ENCODE measurements around the gene JUN.

JUN gene

DNA sequence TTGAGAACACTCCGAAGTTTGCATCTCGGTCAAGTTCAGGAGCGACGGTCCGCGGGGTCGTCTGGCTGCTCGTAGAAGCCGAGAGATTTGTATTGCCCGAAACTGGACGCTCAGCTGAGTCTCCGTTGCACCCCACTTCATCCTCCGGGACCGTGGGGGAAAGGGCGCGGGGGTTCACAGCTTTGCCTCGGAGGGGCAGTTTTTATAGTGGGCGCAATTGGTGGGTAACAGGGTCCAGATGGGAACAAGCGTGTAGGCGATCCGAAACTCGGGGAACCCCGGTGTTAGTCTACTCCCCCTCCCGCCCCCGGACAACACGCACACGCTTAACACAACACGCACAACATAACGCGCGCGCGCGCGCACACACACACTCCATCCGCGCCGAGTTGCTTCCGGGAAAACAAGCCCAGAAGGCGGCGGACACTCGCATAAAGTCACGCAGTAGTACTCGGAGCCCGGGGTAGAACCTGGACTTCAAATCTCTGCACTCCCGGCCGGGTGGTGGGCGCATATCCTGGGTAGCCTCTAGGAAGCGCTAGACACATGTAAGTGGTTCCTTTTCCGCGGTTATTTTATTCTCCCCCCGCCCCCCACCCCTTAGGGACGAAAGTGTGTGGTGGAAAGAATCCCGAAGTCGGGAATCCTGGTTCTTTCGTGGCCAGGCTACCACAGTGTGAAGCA lies 1.1 kb upstream of the JUN start:
- peak; percentile 91 for DNase-seq

DNA sequence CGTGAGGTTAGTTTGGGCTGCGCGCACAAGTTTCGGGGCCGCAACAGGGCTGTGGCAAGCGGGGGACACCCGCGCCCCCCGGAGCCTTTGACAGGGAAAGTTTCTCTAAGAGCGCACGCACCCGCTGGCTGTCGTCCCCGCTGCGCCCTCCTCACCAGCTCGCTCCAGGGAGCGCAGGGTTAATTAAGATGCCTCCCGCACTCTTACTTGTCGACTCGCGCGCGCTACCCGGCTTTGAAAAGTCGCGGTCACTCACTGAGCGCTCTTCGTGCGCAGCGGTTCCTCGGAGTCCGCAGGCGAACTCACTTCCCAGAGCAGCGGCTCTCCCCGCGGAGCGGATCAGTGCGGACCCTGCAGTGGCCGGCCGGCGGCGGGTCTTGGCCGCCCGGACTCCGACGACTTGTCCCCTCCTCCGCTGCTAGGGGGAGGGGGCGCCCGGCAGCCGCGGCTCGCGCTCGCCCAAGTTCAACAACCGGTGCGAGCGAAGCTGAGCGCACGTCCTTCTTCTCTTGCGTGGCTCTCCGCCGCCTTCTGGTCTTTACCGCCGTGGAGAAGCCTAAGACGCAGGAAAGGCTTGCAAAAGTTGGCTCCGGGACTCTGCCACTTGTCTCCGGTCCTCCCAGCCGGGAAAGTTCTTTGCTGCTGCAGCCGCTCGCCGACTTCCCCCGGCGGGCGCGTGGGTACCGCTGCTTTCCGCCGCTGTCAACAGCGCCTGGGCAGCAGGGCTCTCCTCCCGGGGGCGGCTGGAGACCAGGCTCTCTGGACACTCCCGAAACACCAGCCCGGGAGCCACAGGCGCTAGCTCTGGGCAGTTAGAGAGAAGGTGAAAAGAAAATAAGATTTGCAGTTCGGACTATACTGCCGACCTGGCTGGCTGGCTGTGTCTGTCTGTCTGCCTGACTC lies 506 bp downstream of the JUN start:
- DNase-seq: peak; percentile 96

DNA sequence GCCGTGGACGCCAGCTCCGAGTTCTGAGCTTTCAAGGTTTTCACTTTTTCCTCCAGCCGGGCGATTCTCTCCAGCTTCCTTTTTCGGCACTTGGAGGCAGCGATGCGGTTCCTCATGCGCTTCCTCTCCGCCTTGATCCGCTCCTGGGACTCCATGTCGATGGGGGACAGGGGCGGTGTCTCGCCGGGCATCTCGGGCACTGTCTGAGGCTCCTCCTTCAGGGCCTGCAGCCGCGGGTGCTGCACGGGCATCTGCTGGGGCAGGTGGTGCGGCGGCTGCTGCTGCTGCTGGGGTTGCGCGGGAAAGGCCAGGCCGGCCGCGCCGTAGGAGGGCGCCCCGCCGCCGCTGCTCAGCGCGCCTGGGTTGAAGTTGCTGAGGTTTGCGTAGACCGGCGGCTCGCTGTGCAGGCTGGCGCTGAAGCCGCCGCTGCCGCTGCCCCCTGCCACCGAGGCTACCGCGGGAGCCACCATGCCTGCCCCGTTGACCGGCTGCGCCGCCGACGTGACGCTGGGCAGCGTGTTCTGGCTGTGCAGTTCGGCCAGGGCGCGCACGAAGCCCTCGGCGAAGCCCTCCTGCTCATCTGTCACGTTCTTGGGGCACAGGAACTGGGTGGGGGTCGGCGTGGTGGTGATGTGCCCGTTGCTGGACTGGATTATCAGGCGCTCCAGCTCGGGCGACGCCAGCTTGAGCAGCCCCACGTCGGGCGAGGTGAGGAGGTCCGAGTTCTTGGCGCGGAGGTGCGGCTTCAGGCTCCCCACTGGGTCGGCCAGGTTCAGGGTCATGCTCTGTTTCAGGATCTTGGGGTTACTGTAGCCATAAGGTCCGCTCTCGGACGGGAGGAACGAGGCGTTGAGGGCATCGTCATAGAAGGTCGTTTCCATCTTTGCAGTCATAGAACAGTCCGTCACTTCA lies 1.4 kb downstream of the JUN start:
- DNase-seq: peak; percentile 87

DNA sequence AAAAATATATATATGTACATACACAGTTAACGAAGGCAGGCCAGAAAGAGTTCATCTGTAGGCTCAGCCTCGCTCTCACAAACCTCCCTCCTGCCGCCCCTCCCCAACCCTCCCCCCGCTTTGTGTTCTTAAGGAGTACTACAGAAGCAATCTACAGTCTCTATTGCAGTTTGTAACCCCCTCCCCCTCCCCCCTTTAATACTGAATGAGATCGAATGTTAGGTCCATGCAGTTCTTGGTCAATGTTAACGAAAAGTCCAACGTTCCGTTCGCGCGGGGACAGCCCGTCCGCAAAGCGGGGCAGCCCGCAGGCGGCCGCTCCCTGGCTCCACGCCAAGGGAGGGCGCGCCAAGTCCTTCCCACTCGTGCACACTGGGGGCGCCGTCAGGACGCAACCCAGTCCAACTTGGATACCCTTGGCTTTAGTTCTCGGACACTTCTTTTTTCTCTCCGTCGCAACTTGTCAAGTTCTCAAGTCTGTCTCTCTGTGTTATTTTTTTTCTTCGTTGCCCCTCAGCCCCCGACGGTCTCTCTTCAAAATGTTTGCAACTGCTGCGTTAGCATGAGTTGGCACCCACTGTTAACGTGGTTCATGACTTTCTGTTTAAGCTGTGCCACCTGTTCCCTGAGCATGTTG lies 2.2 kb downstream of the JUN start:
- DNase-seq: peak; percentile 91

DNA sequence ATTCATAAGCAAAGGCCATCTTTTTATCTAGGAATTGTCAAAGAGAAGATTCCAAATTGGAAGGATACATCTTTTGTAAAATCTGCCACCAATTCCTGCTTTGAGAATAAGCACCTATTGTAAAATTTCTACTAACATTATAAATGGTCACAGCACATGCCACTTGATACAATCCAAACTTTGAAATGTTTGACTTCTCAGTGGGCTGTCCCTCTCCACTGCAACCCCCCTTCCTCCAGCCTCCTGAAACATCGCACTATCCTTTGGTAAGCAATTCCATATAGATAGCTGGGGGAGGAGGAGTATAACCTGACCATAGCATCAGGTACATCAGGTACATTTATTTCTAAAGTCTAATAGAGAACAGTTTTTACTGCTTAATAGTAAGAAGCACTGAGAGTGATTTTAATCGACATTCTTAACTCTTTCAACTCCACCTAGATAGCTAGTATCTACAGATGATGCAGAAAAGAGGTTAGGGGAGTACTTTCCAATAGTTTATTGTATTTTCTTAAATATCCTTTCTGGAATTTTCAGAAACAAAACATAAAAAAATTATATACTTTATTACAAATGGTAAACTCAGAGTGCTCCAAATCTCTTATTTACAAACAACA lies 2.9 kb downstream of the JUN start:
- DNase-seq: peak; percentile 39

DNA sequence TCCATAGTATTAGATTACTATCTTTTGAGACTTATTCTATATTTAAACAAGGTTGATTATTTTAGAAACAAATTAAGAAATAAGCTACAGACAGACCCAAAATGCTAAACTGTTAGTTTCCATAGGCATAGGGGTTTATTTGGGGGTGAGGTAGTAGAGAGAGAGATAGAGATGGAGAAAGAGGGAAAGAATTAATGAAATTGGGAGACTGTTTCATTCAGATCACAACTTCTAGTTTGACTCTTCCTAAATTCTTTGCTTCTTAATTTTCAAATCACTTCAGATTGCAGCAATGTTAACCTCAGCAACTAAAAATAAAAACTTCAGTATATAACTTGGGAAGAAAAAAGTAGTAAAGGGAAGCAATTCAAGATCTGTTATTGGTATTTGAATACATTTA lies 3.4 kb downstream of the JUN start:
- DNase-seq: no peak

DNA sequence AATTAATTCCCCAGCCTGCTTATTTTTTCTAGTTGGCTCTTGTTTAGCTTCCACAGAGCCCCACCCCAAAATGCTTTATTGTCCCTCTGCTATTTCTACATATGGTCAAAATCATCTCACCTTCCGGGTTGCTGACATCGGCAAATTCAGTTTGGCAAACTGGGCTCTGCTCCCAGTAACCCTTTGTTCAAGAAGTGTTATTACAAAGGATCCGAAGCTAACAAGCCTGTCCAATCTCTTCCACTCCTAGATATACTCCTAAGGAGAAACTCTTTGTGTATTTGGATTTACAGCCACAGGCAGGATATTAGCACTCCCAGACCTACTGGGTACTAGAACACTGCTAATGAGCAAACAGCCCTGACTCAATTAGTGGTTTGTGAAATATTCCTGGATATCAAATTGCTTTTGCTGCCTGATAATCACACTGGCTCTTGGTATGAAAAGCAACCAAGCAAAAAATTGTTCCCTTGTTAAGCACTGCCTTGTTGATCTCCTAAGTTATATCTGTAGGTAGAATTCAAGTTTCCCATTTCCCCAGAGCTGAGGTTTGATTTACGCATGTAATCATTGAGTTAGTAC lies 4.0 kb downstream of the JUN start:
- DNase-seq: peak; percentile 55

DNA sequence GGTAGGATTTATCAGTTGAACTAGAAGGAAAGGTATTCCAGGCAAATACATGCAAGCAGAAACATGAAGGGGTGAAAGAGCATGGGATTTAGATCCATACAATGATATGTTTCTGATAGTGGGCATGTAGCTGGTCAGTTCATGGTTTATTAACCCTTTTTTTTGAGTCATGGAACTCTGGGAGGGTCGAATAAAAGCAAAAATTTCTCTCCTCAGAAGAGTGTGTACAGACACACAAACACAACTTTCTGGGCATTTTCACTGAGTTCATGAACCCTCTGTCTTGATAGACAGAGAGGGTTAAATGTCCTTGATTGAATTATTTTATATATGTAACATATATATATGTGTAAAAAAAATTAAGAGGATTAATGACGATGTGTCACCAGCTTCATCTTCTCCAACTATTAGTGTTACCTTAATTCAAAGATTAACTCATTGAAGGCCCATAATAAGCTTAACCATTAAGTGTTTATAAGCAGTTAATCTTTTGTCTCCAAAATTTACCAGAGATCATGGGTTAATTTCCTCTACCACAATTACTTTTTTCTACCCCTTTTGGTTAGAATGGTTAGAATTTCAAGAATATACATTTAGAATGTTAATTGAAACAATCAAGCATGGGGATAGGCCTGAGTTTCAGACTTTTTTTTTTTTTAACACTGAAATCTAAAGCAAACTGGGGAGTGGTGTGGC lies 4.6 kb downstream of the JUN start:
- DNase-seq: no peak

DNA sequence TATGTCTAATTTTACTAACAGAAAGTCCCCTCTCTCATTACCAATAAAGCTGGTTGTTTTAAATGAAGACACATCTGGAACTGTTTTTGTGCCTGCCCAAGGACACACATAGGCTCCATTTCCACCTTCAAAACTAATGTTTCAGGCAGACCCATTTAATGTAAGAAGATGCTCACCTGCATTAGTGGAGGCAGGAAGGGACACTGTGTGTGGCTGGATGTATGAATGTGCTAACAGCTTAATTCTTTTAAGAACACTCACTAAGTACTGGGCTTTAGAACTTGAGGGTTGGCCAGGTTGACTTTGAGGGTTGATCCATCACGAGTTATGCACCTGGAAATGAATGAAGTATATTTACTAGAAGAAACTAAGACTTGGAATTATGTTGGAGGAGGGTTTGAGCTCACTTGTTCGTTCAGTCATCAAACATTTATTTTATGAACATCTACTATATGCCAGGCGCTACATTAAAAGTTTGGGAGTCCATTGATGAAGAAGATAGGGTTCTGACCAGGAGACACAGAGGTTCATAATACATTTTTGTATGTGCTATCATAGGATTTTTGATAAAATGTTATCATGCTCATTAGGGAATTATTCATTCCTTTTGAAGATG lies 5.4 kb downstream of the JUN start:
- DNase-seq: no peak

DNA sequence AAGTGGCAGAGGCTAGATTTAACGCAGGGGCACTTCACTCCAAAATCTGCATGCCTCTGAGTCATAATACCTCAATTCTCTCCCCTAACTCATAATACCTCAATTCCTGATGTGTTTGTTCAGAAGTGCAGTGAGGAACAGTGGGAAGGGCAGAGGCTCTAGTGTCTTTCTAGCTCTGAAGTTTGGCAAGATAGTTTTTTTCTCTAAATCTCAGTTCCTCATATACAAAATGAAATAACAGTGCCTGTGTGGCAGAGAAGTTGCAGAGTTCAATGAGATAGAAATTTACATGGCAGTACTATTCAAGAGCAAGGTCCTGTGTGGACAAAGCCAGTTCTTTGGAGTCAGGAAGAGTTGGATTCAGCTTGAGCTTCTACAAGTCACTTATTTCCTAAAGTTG lies 9.8 kb downstream of the JUN start:
- no peak for DNase-seq

DNA sequence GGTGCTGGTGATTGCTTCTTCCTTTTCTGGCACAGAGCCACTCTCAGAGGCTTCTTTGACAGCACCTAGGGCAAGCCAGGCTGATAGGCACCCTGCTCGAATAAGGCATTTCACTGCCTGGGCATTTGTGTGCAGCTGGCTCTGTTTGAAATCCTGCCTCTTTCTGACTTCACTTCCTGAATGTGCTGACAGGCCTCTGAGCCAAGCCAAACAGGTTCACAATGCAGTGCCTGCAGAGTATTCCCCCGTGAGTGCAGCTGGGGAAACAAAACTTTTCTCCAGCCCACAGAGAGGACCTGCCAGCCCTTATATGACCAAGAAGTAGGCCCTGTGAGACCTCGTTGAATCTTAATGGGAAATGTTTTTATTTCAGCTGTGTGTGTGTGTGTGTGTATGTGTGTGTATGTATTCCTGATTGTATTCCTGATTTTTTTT lies 10.4 kb downstream of the JUN start:
- DNase-seq: no peak

DNA sequence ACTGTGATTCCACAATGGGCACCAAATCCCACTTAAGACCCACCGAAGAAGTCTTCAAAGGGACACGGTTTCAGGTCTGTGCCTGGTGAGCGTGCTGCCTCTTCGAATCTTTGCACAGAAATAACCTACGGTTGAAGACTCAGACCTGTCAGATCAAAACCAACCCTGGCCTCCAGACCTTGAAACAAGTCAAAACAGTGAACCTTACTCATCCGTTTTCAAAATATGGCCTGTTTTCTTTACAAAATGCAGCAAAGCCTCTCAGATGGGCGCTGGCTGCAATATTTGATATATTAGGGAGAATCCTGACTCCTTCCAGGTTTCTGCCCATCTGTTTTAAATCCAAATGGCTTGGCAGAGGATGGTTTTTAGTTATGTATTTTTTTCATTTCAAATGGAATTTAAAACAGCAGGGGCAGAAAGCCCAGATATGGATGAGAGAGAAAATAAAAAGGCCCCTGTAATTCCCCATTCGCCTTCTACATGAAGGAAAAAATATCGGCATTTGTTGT lies 14.0 kb downstream of the JUN start:
- DNase-seq: no peak

DNA sequence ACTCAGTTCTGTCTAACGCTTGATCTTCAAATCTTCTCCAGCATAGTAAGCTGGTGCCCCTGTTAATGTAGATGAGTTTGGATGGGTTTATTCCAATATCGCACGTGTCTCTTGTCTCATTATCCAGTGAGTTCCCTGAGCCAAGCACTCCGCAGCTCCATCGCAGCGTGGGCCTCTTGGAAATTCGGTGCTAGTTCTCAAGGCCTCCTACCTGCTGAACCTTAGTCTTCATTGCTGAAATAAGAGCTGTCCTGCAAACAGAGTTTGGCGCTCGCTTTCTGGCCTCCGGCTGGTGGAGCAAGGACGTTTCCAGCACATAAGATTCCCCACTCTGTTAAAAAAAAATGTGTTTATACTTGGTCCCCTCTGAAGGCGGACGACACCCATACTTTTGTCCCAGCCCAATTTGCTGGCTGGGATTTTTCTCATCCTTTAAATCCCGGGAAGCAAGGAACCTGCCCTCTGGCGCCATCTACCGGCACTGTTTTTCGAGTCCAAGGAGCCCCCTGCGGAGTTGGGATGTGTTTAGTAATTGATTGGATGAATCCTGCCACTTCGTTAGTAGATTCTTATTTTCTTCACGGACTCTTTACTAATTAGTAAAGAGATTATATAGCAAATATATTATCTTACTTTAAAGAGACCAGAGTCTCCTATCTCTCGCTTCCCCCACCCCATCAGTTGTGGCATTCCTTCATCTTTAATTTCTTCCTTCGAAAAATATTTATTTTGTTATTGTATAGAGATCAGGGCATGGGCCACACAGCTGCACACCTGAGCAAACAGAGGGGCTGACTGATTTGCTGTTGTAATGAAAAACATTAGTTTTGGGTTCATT lies 14.7 kb downstream of the JUN start:
- peak; percentile 62 for DNase-seq

DNA sequence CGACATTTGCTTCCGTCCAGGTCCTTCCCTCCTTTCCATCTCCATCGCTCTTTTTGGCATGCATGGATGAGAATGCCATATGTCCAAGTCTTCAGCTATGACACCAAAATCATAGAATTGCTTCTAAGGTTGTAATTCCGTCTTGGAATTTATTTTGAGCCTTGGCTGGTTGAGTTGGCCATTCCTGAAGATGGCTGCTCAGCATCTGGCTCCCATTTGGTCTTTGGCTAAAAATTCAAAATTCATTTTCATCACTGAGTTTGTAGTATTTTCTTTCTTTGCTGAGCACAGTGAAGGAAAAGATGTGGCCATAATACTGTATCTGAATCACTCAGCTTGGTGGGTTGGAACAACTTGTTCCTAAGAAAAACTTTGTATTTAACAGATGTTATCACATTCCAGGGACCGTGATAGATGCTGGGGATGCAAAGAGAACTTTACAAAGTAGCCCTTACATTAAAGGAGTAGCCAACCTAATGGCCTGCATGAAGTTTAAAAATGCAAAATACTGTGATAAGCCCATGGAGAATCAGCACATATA lies 15.6 kb downstream of the JUN start:
- no peak for DNase-seq

DNA sequence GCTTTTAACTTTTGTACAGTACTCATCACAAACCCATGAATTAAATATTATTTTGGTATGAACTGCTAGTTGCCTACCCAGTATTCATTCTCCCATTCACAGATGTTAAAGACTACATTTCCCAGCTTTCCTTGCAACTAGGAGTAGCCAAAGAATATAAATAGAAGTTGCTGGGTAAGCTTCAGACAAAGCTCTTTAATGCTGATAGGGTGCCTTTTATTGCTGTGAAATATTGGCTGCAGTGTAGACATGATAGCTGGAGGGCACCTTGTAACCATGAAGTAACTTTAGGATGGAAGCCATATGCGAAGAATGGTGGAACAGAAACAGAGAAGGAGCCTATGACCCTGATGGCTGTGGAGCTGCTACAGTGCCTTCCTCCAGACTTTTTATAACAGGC lies 16.7 kb downstream of the JUN start:
- no peak for DNase-seq

DNA sequence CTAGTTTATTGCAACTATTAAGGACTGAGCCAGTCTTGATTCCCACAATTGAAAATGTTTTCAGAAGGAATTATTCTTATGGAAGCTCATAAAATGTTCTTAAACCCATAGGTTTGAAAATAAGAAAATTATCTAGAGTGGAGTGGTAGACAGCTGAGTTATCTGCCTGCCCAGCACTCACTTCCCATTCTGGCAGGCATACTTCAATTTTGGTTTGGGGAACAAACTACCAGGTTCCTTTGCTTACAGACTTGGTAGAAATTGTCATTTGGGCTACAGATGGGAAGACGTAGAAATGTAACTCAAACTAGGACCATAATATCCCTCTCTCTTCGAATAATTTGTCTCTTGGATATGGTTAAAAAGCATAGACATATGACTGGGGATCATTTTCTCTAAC lies 18.4 kb downstream of the JUN start:
- no peak for DNase-seq

DNA sequence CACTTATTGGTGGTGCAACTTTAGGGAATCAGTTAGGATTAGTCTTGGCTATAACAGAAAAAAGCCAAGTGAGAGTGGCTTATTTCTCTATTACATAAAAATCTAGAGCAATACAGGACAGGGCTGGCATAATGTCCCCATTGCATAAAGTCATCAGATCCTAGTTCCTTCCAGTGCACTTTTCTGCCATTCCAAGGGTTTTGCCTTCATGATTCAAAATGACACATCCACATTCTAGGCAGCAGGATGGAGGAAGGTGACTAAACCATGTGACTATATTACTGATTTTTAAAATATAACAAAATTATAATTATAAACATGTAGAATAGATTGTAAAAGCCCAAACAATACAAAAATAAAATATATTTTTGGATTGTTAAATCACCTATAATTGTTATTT lies 18.8 kb downstream of the JUN start:
- DNase-seq: no peak

DNA sequence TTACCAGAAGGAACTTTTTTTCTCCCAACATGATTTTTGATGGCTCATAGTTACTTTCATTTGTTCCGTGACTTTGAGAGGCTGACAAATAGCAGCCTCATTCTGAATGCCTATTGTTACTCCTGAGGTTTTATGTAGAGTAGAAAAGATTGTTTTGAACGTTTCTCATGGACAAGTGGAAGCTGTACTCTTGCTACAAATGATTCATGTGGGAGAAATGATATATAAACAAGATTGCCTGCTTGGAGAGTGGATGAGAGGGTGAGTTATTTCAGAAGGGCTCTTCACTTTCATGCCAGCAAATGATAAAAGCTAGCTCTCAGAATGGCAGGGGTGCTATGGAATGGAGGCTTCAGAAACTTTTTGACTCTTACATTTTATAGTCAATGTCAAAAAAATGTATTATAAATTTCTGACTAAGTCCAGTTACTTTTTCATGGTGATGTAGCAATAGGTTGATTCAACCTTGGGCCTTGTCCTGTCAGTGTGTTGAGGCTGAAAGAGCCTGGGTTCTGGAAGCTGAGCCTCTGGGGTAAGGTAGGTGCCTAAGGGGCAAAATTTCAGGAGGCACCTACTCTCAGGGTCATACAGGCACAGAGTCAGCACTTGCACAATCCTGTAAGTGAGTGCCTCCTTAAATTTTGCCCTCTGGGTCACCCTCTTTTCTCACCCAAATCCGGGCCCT lies 19.4 kb downstream of the JUN start:
- no peak for DNase-seq

All from right kidney (tissue), 1 donor.